ENCODE measurements around the gene AMPH.

Gene AMPH

DNA sequence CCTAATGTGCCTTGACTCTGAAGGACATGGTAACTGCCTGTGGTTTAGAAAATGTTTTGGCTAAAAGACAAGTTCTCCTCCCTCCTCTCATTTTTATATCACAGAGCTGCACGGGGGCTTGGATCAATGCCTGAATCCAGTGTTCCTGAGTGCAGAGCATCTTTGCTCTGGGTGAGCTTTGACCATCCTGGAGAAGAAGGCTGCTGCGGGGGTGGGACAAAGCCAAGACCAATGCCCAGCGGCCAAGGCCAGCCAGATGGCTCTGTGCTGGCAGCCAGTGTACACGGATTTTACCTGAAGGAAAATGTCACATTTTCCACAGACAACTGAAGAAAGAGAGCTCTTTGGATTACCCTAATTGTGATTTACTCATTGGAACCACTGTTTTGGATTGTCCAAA, 255.7 kb downstream of the AMPH start:
- no peak for TF ChIP-seq POLR2AphosphoS5 (IDR thresholded peaks at IDR 0.05; ENCODE audit: low read depth, low read length)
- no peak for TF ChIP-seq SIN3A (IDR thresholded peaks at IDR 0.05; ENCODE audit: borderline replicate concordance, insufficient read depth, low read length)
- TF ChIP-seq FOXP2 (optimal IDR thresholded peaks at IDR 0.05; ENCODE audit: borderline replicate concordance, extremely low read depth, extremely low read length, insufficient read depth): no peak
- TF ChIP-seq, protein P1, sequence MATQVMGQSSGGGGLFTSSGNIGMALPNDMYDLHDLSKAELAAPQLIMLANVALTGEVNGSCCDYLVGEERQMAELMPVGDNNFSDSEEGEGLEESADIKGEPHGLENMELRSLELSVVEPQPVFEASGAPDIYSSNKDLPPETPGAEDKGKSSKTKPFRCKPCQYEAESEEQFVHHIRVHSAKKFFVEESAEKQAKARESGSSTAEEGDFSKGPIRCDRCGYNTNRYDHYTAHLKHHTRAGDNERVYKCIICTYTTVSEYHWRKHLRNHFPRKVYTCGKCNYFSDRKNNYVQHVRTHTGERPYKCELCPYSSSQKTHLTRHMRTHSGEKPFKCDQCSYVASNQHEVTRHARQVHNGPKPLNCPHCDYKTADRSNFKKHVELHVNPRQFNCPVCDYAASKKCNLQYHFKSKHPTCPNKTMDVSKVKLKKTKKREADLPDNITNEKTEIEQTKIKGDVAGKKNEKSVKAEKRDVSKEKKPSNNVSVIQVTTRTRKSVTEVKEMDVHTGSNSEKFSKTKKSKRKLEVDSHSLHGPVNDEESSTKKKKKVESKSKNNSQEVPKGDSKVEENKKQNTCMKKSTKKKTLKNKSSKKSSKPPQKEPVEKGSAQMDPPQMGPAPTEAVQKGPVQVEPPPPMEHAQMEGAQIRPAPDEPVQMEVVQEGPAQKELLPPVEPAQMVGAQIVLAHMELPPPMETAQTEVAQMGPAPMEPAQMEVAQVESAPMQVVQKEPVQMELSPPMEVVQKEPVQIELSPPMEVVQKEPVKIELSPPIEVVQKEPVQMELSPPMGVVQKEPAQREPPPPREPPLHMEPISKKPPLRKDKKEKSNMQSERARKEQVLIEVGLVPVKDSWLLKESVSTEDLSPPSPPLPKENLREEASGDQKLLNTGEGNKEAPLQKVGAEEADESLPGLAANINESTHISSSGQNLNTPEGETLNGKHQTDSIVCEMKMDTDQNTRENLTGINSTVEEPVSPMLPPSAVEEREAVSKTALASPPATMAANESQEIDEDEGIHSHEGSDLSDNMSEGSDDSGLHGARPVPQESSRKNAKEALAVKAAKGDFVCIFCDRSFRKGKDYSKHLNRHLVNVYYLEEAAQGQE (IDR thresholded peaks at IDR 0.05; ENCODE audit: insufficient read depth in 1 of 2, low read depth in 2 of 2, low read length in 2 of 2): no peak
- no peak for TF ChIP-seq TAF1 (IDR thresholded peaks at IDR 0.05; ENCODE audit: borderline replicate concordance, insufficient read depth, low read length)

DNA sequence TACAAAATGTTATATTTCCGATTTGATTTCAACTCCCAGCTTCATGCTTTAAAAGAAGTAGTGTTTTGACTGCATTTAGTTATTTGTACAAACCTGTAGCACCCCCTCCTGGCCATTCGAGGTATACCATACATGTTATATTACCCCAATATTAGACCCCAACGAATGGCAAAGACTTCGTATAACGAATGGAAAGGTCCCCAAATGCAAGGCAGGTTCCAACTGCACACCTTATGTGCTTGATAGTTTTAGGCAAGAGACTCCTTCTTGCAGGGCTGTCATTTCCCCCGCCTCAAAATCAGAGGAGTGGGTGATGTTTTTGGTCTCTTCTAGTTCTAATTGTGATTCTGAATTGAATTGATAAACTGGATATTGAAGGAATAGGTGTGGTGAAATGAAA, 256.7 kb downstream of the AMPH start:
- TF ChIP-seq FOXP2 (optimal IDR thresholded peaks at IDR 0.05; ENCODE audit: borderline replicate concordance, extremely low read depth, extremely low read length, insufficient read depth) (no peak), SIN3A (IDR thresholded peaks at IDR 0.05; ENCODE audit: borderline replicate concordance, insufficient read depth, low read length) (no peak), POLR2AphosphoS5 (IDR thresholded peaks at IDR 0.05; ENCODE audit: low read depth, low read length) (no peak), TAF1 (IDR thresholded peaks at IDR 0.05; ENCODE audit: borderline replicate concordance, insufficient read depth, low read length) (no peak)
- TF ChIP-seq, protein P1 (IDR thresholded peaks at IDR 0.05; ENCODE audit: insufficient read depth in 1 of 2, low read depth in 2 of 2, low read length in 2 of 2): no peak

DNA sequence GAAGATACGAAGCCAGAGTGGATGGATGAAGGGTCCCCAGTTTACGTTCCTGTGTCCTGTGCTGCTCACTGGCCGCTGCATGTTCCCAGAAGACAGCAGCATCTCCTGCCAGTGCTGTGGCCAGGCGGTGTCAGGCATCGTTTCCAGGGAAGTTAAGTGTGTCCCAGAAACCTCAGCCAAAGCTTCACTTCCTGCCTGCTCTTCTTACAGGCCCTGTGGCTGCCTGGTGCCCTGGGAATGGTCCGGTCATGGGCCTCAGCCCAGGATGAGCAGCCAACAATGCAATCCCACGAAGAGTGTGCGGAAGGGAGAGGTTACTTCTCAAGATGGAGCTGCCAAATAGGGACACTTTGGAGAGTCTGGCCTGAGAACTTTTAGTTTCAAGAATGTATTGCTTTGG, 258.0 kb downstream of the AMPH start:
- TF ChIP-seq TAF1 (IDR thresholded peaks at IDR 0.05; ENCODE audit: borderline replicate concordance, insufficient read depth, low read length): no peak
- TF ChIP-seq, protein P1 (IDR thresholded peaks at IDR 0.05; ENCODE audit: insufficient read depth in 1 of 2, low read depth in 2 of 2, low read length in 2 of 2): no peak
- no peak for TF ChIP-seq FOXP2 (optimal IDR thresholded peaks at IDR 0.05; ENCODE audit: borderline replicate concordance, extremely low read depth, extremely low read length, insufficient read depth)
- no peak for TF ChIP-seq SIN3A (IDR thresholded peaks at IDR 0.05; ENCODE audit: borderline replicate concordance, insufficient read depth, low read length)
- TF ChIP-seq POLR2AphosphoS5 (IDR thresholded peaks at IDR 0.05; ENCODE audit: low read depth, low read length): no peak

DNA sequence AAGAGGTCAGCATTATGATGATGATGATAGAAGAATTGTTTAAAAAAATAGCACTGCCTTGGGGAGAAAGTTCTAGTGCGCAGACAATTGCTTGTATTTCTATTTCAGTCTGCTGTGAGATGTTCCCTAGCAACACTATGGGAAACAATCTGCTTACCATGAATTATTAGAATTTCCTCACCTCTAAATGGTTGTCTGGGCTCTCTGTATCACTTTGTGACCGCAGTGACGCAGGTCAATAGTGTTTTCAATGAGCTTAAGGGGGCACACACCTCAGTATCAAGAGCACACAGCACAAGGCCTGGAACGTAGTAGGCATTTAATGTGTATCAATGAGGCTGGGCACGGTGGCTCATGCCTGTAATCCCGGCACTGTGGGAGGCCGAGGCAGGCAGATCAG, 258.9 kb downstream of the AMPH start:
- TF ChIP-seq POLR2AphosphoS5 (IDR thresholded peaks at IDR 0.05; ENCODE audit: low read depth, low read length) (no peak), FOXP2 (optimal IDR thresholded peaks at IDR 0.05; ENCODE audit: borderline replicate concordance, extremely low read depth, extremely low read length, insufficient read depth) (no peak), SIN3A (IDR thresholded peaks at IDR 0.05; ENCODE audit: borderline replicate concordance, insufficient read depth, low read length) (no peak), TAF1 (IDR thresholded peaks at IDR 0.05; ENCODE audit: borderline replicate concordance, insufficient read depth, low read length) (no peak)
- TF ChIP-seq, protein P1 (IDR thresholded peaks at IDR 0.05; ENCODE audit: insufficient read depth in 1 of 2, low read depth in 2 of 2, low read length in 2 of 2): no peak

Measured in PFSK-1 (cell line).